Uterus (tissue), 2 donors: ENCODE results near the gene SFXN5.

Experiments
- POLR2A ChIP-seq, 2 donors: fragments of 450-650 bp; IDR thresholded peaks; one replicate each; pipeline ENCODE4 v1.6.1; 2016; ENCODE audit warnings: antibody characterized with exemption in 2 of 2, mild to moderate bottlenecking in 1 of 2, moderate library complexity in 1 of 2
- TF ChIP-seq, protein P1 (sequence below), 4 experiments: fragments of 200-600 bp in 2 of 4; fragments of 450-650 bp in 2 of 4; sonication (generic) in 2 of 4; IDR thresholded peaks; one replicate each; pipeline ENCODE4 v1.5.1; 2016 to 2019; ENCODE audit warnings: antibody characterized with exemption in 4 of 4, mild to moderate bottlenecking in 2 of 4, moderate library complexity in 1 of 4

DNA sequence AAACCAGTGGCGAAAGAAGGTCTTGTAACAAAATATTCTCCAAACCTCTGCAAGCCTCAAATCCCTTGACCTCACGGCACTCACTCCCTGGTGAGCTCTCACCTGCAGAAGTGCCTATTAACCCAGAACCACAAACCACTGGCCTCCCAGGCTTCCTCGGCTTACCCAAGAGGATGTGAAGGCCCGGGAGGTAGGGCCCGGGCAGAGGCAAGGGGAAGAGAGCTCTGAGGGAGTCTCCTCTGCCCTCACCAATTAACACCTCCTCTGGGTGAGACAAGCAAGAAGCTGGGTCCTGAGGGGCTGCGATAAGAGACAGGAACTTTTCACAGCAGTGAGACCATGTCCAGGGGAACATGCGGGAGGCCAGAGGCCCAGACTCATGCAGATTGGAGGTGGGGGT is 100.5 kb downstream of the SFXN5 start:
- TF ChIP-seq, protein P1, sequence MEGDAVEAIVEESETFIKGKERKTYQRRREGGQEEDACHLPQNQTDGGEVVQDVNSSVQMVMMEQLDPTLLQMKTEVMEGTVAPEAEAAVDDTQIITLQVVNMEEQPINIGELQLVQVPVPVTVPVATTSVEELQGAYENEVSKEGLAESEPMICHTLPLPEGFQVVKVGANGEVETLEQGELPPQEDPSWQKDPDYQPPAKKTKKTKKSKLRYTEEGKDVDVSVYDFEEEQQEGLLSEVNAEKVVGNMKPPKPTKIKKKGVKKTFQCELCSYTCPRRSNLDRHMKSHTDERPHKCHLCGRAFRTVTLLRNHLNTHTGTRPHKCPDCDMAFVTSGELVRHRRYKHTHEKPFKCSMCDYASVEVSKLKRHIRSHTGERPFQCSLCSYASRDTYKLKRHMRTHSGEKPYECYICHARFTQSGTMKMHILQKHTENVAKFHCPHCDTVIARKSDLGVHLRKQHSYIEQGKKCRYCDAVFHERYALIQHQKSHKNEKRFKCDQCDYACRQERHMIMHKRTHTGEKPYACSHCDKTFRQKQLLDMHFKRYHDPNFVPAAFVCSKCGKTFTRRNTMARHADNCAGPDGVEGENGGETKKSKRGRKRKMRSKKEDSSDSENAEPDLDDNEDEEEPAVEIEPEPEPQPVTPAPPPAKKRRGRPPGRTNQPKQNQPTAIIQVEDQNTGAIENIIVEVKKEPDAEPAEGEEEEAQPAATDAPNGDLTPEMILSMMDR (IDR thresholded peaks at IDR 0.05): no peak
- TF ChIP-seq POLR2A (IDR thresholded peaks at IDR 0.05): no peak
